Measurements from ENCODE around the gene CRYBB1.

The CRYBB1 gene

GRCh38 chr22:26602127-26602526, 15.7 kb downstream of the CRYBB1 start:
- no peak for TF ChIP-seq TOX (CRISPR knock-in tag; IDR thresholded peaks at IDR 0.05; ENCODE audit: borderline replicate concordance)
- TF ChIP-seq, protein P1, sequence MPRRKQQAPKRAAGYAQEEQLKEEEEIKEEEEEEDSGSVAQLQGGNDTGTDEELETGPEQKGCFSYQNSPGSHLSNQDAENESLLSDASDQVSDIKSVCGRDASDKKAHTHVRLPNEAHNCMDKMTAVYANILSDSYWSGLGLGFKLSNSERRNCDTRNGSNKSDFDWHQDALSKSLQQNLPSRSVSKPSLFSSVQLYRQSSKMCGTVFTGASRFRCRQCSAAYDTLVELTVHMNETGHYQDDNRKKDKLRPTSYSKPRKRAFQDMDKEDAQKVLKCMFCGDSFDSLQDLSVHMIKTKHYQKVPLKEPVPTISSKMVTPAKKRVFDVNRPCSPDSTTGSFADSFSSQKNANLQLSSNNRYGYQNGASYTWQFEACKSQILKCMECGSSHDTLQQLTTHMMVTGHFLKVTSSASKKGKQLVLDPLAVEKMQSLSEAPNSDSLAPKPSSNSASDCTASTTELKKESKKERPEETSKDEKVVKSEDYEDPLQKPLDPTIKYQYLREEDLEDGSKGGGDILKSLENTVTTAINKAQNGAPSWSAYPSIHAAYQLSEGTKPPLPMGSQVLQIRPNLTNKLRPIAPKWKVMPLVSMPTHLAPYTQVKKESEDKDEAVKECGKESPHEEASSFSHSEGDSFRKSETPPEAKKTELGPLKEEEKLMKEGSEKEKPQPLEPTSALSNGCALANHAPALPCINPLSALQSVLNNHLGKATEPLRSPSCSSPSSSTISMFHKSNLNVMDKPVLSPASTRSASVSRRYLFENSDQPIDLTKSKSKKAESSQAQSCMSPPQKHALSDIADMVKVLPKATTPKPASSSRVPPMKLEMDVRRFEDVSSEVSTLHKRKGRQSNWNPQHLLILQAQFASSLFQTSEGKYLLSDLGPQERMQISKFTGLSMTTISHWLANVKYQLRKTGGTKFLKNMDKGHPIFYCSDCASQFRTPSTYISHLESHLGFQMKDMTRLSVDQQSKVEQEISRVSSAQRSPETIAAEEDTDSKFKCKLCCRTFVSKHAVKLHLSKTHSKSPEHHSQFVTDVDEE (CRISPR knock-in tag; IDR thresholded peaks at IDR 0.05), result no peak
- no peak for TF ChIP-seq ARNTL (CRISPR knock-in tag; IDR thresholded peaks at IDR 0.05; ENCODE audit: borderline replicate concordance, low read depth)
- TF ChIP-seq RARB (CRISPR knock-in tag; IDR thresholded peaks at IDR 0.05), result no peak
- no peak for TF ChIP-seq ZFP3 (CRISPR knock-in tag; IDR thresholded peaks at IDR 0.05)
- no peak for TF ChIP-seq TCF4 (CRISPR knock-in tag; IDR thresholded peaks at IDR 0.05; ENCODE audit: borderline replicate concordance)
- TF ChIP-seq ZC3H10 (CRISPR knock-in tag; IDR thresholded peaks at IDR 0.05), result no peak
- TF ChIP-seq ZFP30 (CRISPR knock-in tag; IDR thresholded peaks at IDR 0.05), result no peak
- TF ChIP-seq, protein P2, sequence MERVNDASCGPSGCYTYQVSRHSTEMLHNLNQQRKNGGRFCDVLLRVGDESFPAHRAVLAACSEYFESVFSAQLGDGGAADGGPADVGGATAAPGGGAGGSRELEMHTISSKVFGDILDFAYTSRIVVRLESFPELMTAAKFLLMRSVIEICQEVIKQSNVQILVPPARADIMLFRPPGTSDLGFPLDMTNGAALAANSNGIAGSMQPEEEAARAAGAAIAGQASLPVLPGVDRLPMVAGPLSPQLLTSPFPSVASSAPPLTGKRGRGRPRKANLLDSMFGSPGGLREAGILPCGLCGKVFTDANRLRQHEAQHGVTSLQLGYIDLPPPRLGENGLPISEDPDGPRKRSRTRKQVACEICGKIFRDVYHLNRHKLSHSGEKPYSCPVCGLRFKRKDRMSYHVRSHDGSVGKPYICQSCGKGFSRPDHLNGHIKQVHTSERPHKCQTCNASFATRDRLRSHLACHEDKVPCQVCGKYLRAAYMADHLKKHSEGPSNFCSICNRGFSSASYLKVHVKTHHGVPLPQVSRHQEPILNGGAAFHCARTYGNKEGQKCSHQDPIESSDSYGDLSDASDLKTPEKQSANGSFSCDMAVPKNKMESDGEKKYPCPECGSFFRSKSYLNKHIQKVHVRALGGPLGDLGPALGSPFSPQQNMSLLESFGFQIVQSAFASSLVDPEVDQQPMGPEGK (CRISPR knock-in tag; IDR thresholded peaks at IDR 0.05; ENCODE audit: borderline replicate concordance), result no peak
- ATAC-seq, result no peak

GRCh38 chr22:26601726-26602125, 16.1 kb downstream of the CRYBB1 start:
- TF ChIP-seq, protein P1 (CRISPR knock-in tag; IDR thresholded peaks at IDR 0.05), result no peak
- no peak for TF ChIP-seq ISL1 (CRISPR knock-in tag; IDR thresholded peaks at IDR 0.05)
- no peak for TF ChIP-seq GLIS3 (CRISPR knock-in tag; IDR thresholded peaks at IDR 0.05)
- TF ChIP-seq ZFP30 (CRISPR knock-in tag; IDR thresholded peaks at IDR 0.05), result no peak
- TF ChIP-seq OSR1 (CRISPR knock-in tag; IDR thresholded peaks at IDR 0.05), result no peak
- no peak for TF ChIP-seq ESRRG (CRISPR knock-in tag; IDR thresholded peaks at IDR 0.05)
- no peak for TF ChIP-seq SNAI2 (CRISPR knock-in tag; IDR thresholded peaks at IDR 0.05)
- TF ChIP-seq ARNTL (CRISPR knock-in tag; IDR thresholded peaks at IDR 0.05; ENCODE audit: borderline replicate concordance, low read depth), result no peak
- TF ChIP-seq ZNF565 (CRISPR knock-in tag; conservative IDR thresholded peaks at IDR 0.05; ENCODE audit: low read depth), result no peak
- TF ChIP-seq ZC3H10 (CRISPR knock-in tag; IDR thresholded peaks at IDR 0.05), result no peak
- TF ChIP-seq POU6F1 (CRISPR knock-in tag; IDR thresholded peaks at IDR 0.05; ENCODE audit: borderline replicate concordance, low read depth), result no peak
- no peak for TF ChIP-seq PPARA (CRISPR knock-in tag; IDR thresholded peaks at IDR 0.05; ENCODE audit: borderline replicate concordance)
- no peak for TF ChIP-seq ZFP3 (CRISPR knock-in tag; IDR thresholded peaks at IDR 0.05)
- TF ChIP-seq BACH2 (CRISPR knock-in tag; IDR thresholded peaks at IDR 0.05; ENCODE audit: borderline replicate concordance), result no peak
- TF ChIP-seq TOX (CRISPR knock-in tag; IDR thresholded peaks at IDR 0.05; ENCODE audit: borderline replicate concordance), result no peak
- TF ChIP-seq, protein P2 (CRISPR knock-in tag; IDR thresholded peaks at IDR 0.05; ENCODE audit: borderline replicate concordance), result no peak
- no peak for TF ChIP-seq RARB (CRISPR knock-in tag; IDR thresholded peaks at IDR 0.05)
- no peak for TF ChIP-seq ZNF70 (CRISPR knock-in tag; IDR thresholded peaks at IDR 0.05)
- no peak for TF ChIP-seq CSDC2 (CRISPR knock-in tag; IDR thresholded peaks at IDR 0.05)
- no peak for TF ChIP-seq TCF4 (CRISPR knock-in tag; IDR thresholded peaks at IDR 0.05; ENCODE audit: borderline replicate concordance)
- ATAC-seq, result no peak
